DND-41 (cell line): ENCODE results near the gene MAPKAPK3.

ENCODE experiments used
- ATAC-seq: fragments of 200-7000 bp; cut with Tn5 transposase; 3 replicates; pipeline ENCODE4 v1.9.1; 2021; ENCODE audit warnings: low read depth; ENCODE audit not compliant: insufficient read depth
- DNase-seq: peaks from one replicate; pipeline ENCODE4 v3.0.0-alpha.2; 2020
- H2AFZ ChIP-seq: 2 replicates; pipeline ENCODE4 v1.6.0; 2012; ENCODE audit warnings: low read depth, low read length
- H3K27ac ChIP-seq: 2 replicates; pipeline ENCODE4 v1.5.1; 2012; ENCODE audit warnings: low read length, inconsistent platforms
- H3K27me3 ChIP-seq: fragments of 200-600 bp; sonication (generic); 2 replicates; pipeline ENCODE4 v1.6.0; 2012; ENCODE audit warnings: low read length, mild to moderate bottlenecking, inconsistent platforms; ENCODE audit not compliant: insufficient read depth, poor library complexity
- H3K36me3 ChIP-seq: 2 replicates; pipeline ENCODE4 v1.5.1; 2012; ENCODE audit warnings: low read length, inconsistent platforms; ENCODE audit not compliant: insufficient read depth
- H3K4me1 ChIP-seq: 2 replicates; pipeline ENCODE4 v1.5.1; 2012; ENCODE audit warnings: mild to moderate bottlenecking, low read length; ENCODE audit not compliant: insufficient read depth
- H3K4me2 ChIP-seq: 2 replicates; pipeline ENCODE4 v1.6.0; 2012; ENCODE audit warnings: mild to moderate bottlenecking, moderate library complexity, low read length, inconsistent platforms; ENCODE audit not compliant: insufficient read depth
- H3K4me3 ChIP-seq, 2 experiments: fragments of 200-600 bp in 1 of 2; shearing (Covaris generic) in 1 of 2; 2 replicates each; pipeline ENCODE4 v1.5.1; 2012 to 2016; ENCODE audit warnings: inconsistent platforms in 2 of 2, low read length in 2 of 2, mild to moderate bottlenecking in 2 of 2, low read depth in 1 of 2, moderate library complexity in 1 of 2
- H3K79me2 ChIP-seq: 2 replicates; pipeline ENCODE4 v1.6.0; 2012; ENCODE audit warnings: low read length, inconsistent platforms; ENCODE audit not compliant: insufficient read depth
- H3K9ac ChIP-seq: 2 replicates; pipeline ENCODE4 v1.6.0; 2012; ENCODE audit warnings: low read depth, mild to moderate bottlenecking, inconsistent platforms, low read length, moderate library complexity
- H3K9me3 ChIP-seq: 2 replicates; pipeline ENCODE4 v1.5.1; 2012; ENCODE audit warnings: low read length, moderate library complexity, mild to moderate bottlenecking, inconsistent platforms; ENCODE audit not compliant: insufficient read depth, severe bottlenecking
- H4K20me1 ChIP-seq: 2 replicates; pipeline ENCODE4 v1.6.0; 2012; ENCODE audit warnings: low read length; ENCODE audit not compliant: insufficient read depth
- CTCF ChIP-seq: IDR thresholded peaks from 2 replicates; pipeline ENCODE4 v1.5.1; 2012; ENCODE audit warnings: borderline replicate concordance, low read length, moderate library complexity, mild to moderate bottlenecking; ENCODE audit not compliant: poor library complexity, severe bottlenecking; ENCODE audit errors: extremely low read depth
- EZH2 ChIP-seq: IDR thresholded peaks from 3 replicates; pipeline ENCODE4 v1.6.1; 2012; ENCODE audit warnings: borderline replicate concordance, low read depth, mild to moderate bottlenecking, moderate library complexity, low read length, inconsistent platforms; ENCODE audit not compliant: severe bottlenecking

MAPKAPK3 gene

GRCh38 chr3:50575372-50575771 is 41.6 kb upstream of the MAPKAPK3 start:
- peak overlapping the region; percentile 96 for H3K27ac ChIP-seq
- ATAC-seq: no peak
- no peaks in the 10 kb centered on the region for H3K9me3 ChIP-seq

DNA sequence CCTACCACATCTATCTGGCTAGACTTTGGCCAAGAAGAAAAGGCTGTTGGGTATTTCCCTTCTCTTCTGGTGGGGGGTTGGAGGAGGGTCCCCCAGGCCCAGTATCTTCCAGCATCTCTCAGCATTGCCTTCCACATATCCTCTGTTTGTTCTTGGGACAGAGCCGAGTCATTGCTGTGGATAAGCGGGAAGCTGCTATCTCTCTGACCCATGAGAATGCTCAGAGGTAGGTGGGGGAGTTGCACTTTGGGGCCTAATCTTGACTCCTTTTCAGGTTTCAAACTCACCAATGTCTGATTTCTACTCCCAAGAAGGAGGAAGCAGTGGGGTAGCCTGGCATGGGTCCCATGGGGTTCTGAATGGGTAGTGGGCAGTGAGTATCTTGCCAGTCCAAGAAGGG is 39.6 kb upstream of the MAPKAPK3 start:
- H3K9ac ChIP-seq: no peak overlapping the region
- H3K4me3 ChIP-seq: no peak overlapping the region
- peaks cover 86% of the 10 kb centered on the region for H3K36me3 ChIP-seq
- TF ChIP-seq EZH2 (no peak), CTCF (no peak)
- ATAC-seq (no peak), DNase-seq (no peak)
- no peaks in the 10 kb centered on the region for H3K27me3 ChIP-seq
- H3K79me2 ChIP-seq: peaks cover 48% of the 10 kb centered on the region
- peak overlapping the region; percentile 96 for H3K27ac ChIP-seq
- H2AFZ ChIP-seq: no peak overlapping the region
- H3K4me2 ChIP-seq: no peak overlapping the region
- H4K20me1 ChIP-seq: no peaks in the 10 kb centered on the region
- no peaks in the 10 kb centered on the region for H3K9me3 ChIP-seq
- H3K4me1 ChIP-seq: peaks cover 42% of the 10 kb centered on the region

More at GRCh38 chr3:50575372-50575771, 41.6 kb upstream of the MAPKAPK3 start:
- DNase-seq: no peak
- H3K79me2 ChIP-seq: peaks cover 68% of the 10 kb centered on the region
- peaks cover 80% of the 10 kb centered on the region for H3K36me3 ChIP-seq
- H3K4me2 ChIP-seq: no peak overlapping the region
- H4K20me1 ChIP-seq: no peaks in the 10 kb centered on the region
- TF ChIP-seq EZH2 (no peak), CTCF (no peak)
- H3K4me3 ChIP-seq: no peak overlapping the region
- H2AFZ ChIP-seq: no peak overlapping the region
- no peaks in the 10 kb centered on the region for H3K27me3 ChIP-seq
- H3K4me1 ChIP-seq: peaks cover 62% of the 10 kb centered on the region
- H3K9ac ChIP-seq: peak overlapping the region; percentile 80

- DNase-seq: no peak
- no peak overlapping the region for H3K4me3 ChIP-seq
- H3K36me3 ChIP-seq: peaks cover 100% of the 10 kb centered on the region
- no peak overlapping the region for H3K4me2 ChIP-seq
- TF ChIP-seq CTCF (peak; percentile 29), EZH2 (no peak)
- peak overlapping the region; percentile 96 for H3K27ac ChIP-seq
- H3K9ac ChIP-seq: no peak overlapping the region
- H4K20me1 ChIP-seq: no peaks in the 10 kb centered on the region
- no peak overlapping the region for H2AFZ ChIP-seq
- H3K9me3 ChIP-seq: no peaks in the 10 kb centered on the region
- H3K79me2 ChIP-seq: peaks cover 22% of the 10 kb centered on the region
- H3K27me3 ChIP-seq: no peaks in the 10 kb centered on the region
- peak; percentile 33; the same call in 1 of the 3 replicates for ATAC-seq
- peaks cover 24% of the 10 kb centered on the region for H3K4me1 ChIP-seq
Measured at GRCh38 chr3:50580683-50581458, 36.1 kb upstream of the MAPKAPK3 start.
